NT2/D1 (cell line): Measurements from ENCODE around the gene MASP1.

ENCODE experiments used
- SUZ12 ChIP-seq: IDR thresholded peaks from 2 replicates; pipeline ENCODE4 v1.6.1; 2011; ENCODE audit not compliant: insufficient read length, insufficient read depth; ENCODE audit errors: extremely low read depth
- YY1 ChIP-seq: IDR thresholded peaks from 2 replicates; pipeline ENCODE4 v1.6.1; 2011; ENCODE audit not compliant: insufficient read length, insufficient read depth
- ZNF274 ChIP-seq: IDR thresholded peaks from 2 replicates; pipeline ENCODE4 v1.6.1; 2011; ENCODE audit warnings: mild to moderate bottlenecking, low read depth, low read length

GRCh38 chr3:187188931-187189330, 102.6 kb downstream of the MASP1 start:
- TF ChIP-seq ZNF274 (no peak), YY1 (no peak), SUZ12 (no peak)
